ENCODE measurements around the gene RPS3A. TPM values are rescaled to one million over a fixed set of nuclear protein-coding genes. Genes with fewer than 3 reads are reported as not detected.

RPS3A gene
- polyA plus RNA-seq, 6 donors from 2014 or later, result 2,210 to 4,498 (median 3,125) TPM

Other genes starting within 250 kb of the RPS3A start
- 10 to 100 TPM; 18.0 to 25.7 (median 19.6) TPM for gene LRBA, start 84.3 kb upstream of the RPS3A start, polyA plus RNA-seq (ENCODE audit: low read depth in 6 of 6)
- not detected for gene PRSS48, start 177.5 kb downstream of the RPS3A start, polyA plus RNA-seq (ENCODE audit: low read depth in 6 of 6)
- gene SH3D19, start 226.0 kb downstream of the RPS3A start, polyA plus RNA-seq (ENCODE audit: low read depth in 6 of 6), result 1 to 10 TPM in 4 of 6 donors, not detected in 2; 1.7 to 3.7 (median 2.3) TPM

All from naive B cell (primary cell).